GM19328 (cell line): ENCODE measurements around the gene RASGRF1.
"Not testable (repeated sequence)": the region's sequence is repeated elsewhere in the genome, so short reads cannot be mapped to it uniquely, and the experiment has no call there.

Experiments used
- ATAC-seq: cut with Tn5 transposase; IDR thresholded peaks from one replicate; pipeline ENCODE4 v1.9.1; 2021; ENCODE audit warnings: mild to moderate bottlenecking, moderate library complexity; ENCODE audit not compliant: unreplicated experiment

Gene RASGRF1

GRCh38 chr15:78933187-78933822 lies 157.3 kb downstream of the RASGRF1 start:
- ATAC-seq: no peak

- ATAC-seq: no peak
These were observed 158.2 kb downstream of the RASGRF1 start for GRCh38 chr15:78932258-78932808.

DNA sequence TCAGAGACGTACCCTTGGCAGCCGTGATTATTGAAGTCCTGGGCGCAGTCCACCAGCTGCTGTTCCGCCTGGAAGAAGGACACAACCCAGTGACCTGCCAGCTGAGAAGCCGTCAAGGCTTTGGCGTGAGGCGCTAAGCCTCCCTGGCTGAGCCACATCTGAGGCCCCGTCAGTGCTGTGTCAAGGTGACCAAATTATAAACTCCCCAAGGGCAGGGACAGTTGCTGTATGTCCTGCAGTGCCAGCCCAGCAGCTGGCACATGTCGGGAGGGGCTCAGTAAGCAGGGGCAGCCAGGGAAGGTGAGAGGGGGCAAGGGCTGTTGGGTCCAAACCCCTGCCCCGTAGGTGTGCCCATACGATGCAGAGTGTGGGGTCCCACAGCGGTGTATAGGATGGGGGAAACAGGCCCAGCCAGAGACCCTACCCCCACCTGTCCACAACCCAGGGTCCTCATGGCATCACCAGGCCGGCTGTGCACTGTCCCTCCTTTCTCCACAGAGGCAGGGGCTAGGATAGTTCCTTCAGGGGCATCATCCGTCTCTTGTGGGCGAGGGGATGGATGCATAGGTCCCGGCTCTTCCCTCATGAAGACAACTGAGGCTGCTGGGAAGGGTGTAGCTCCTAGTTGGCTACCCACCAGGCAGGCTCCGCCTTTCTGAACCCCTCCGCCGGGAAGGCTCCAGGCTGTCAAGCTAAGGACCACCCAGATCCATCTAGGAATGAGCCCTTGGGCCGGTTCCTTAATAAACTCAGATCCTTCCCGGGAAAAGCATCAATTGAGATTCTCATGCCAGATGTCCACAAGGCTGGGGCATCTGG lies 158.9 kb downstream of the RASGRF1 start:
- no peak for ATAC-seq

DNA sequence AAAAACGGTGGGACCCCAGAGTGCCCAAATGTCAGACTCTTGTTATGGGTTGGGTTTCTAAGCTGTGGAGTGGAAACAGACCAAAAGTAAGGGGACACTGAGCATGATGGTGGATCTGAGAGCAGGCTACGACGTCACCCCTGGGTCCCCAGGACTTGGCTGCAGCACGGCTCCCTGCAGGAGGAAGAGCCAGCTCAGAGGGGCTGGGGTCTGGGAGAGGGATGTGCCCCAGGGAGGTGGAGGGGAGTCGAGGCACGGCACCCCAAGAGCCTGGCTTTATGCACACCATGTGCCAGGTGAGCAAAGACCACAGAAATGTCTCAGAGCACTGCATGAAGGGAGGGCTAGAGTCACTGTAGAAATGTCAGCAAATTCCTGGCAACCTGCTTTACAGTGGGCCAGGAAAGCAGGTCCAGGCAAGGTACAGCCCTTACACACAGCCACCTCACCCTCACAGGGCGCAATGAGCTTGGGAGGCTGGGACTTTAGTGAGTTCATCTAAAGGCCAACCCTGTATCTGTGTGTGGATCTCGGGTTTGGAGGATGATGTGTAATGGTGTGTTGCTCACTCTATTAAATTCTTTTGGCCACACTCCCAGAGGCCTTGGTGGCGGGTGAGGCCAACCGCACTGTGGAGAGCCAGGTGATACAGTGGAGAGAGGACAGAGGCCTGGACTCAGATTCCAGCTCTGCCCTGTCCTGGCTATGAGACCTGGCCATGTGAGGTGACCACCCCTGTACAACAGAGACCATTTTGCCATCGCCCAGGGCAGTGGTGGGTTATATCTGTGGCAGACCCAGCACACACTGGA lies 159.8 kb downstream of the RASGRF1 start:
- ATAC-seq: no peak

GRCh38 chr15:78929536-78930264 lies 160.9 kb downstream of the RASGRF1 start:
- ATAC-seq: no peak

DNA sequence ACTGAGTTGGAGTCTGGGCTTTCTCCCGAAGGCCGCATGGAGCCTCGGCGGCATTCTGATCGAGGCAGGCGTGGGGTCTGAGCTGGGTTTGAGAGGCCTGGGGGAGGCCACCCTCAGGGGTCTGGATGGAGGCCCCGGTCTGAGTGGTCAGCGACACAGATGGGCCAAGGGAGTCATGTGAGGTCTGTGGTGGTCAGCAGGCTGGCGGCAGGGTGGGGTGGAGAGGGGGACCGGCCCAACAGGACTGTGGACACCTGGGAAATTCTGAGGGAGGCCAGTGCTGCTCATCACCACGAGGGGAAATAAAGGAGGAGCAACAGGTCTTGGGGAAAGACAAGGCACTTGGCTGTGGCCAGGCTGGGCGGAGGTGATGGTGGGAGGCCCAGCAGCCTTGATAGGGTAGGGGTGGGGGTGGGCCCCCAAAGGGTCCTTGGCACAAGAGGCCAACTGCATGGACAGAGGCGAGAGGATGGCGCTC lies 161.9 kb downstream of the RASGRF1 start:
- no peak for ATAC-seq

DNA sequence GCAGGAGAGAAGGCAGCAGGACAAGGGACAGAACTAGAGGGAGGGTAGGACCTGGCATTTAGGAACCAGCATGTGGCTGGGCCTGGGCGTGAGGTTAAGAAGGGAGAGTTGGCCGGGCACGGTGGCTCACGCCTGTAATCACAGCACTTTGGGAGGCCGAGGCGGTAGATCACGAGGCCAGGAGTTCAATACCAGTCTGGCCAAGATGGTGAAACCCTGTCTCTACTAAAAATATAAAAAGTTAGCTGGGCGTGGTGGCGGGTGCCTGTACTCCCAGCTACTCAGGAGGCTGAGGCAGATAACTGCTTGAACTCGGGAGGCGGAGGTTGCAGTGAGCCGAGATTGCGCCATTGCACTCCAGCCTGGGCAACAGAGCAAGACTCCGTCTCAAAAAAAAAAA lies 162.4 kb downstream of the RASGRF1 start:
- ATAC-seq: not testable (repeated sequence)

- no peak for ATAC-seq
These were observed 163.3 kb downstream of the RASGRF1 start for GRCh38 chr15:78927077-78927790.

- no peak for ATAC-seq
These were observed 164.4 kb downstream of the RASGRF1 start for GRCh38 chr15:78925956-78926743.

- ATAC-seq: no peak
These were observed 165.4 kb downstream of the RASGRF1 start for GRCh38 chr15:78925076-78925624.

DNA sequence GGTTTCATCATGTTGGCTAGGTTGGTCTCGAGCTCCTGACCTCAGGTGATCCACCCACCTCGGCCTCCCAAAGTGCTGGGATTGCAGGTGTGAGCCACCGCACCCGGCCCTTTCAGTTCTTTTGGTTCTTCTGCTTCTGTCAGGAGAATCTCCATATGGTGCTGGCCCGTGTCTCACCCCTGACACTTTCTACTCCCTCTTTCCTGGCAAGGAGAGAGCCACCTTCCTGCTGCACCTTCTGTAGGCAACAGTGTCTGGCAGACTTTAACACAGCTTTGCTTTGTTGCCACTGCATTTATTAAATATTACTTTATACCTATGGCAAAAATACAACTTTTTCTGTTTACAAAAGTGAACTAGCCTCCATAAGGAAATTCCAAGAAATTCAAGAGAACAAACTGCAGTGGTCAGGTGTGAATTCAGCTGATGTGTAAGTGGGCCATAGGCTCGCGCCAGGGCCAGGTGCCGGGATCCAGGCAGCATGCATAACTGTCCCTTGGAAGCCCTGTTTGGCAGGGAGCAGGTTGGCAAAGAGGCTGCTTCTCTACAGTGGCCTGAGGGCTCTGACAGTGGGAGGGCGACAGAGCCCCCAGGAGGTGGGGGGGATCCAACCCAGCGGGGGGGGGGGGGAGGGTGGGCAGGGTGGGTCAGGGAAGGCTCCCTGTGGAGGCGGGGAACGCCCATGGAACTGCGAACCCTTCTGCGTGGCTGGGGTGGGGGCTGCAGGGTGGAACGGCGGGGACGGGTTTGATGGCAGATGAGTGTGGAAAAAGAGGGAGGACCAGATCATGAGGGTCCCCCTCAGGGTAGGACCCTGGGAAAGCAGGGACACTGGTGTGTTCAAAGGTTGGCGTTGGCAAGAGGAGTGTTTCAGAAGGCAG lies 166.9 kb downstream of the RASGRF1 start:
- no peak for ATAC-seq

DNA sequence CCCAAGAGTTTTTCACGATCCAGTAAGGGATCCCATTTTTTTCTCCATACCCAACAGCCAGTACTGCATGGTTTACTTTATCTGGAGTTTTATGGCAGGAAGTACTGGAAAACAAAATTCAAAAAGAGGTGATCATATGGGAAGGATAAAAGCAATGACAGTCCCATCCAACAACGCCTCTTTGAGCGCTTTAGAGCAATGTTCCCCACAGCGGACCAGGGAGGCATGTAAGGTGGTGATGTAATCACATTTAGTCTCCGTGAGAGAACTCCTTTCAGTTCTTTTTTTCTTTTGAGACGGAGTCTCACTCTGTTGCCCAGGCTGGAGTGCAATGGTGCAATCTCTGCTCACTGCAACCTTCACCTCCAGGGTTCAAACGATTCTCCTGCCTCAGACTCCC lies 167.6 kb downstream of the RASGRF1 start:
- ATAC-seq: no peak

DNA sequence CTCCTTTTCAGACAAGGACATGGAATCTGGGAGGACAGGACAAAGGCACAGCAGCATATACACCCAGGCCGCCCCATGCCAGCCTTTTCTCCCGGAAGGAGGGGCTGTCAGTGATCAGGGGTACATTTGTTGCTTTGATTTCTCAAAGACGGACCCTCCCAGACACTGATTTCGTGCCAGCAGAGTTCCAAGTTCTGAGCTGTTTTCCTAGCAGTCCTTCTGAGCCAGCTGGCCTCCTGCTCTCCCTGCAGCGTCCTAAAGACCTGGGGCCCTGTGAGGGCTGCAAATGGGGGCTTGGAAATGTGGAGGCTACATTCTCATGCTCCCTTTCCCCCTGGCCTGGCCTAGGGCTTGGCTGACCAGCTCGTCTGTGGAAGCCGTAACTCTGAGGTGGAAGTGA lies 168.1 kb downstream of the RASGRF1 start:
- no peak for ATAC-seq

- ATAC-seq: no peak
These were observed 168.6 kb downstream of the RASGRF1 start for GRCh38 chr15:78921940-78922339.

DNA sequence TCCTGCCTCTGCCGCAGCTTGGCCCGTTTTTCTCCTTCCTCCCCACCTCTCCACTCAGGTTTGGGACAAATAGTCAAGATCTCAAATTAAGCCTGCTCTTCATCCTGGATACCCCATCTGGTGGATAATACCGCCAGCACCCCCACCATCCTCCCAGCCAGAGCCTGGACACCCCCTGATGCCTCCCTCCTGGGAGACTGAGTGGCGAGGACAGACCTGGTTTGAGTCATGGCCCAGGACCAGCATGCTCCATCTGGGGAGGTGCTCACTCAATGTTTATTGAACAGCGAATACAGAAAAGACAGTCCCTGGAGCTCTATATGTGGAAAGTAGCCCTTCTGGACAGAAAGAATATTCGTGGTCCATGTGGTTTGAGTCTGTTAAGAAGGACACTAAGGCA lies 169.1 kb downstream of the RASGRF1 start:
- ATAC-seq: no peak

GRCh38 chr15:78917888-78918287 lies 172.7 kb downstream of the RASGRF1 start:
- no peak for ATAC-seq

GRCh38 chr15:78916088-78916487 lies 174.5 kb downstream of the RASGRF1 start:
- no peak for ATAC-seq
